Glutamatergic neuron (in vitro differentiated cells): ENCODE measurements around the gene DNAJB7. TPM values are rescaled to one million over a fixed set of nuclear protein-coding genes. Genes with fewer than 3 reads are reported as not detected.

Experiments
- DNase-seq: peaks from one replicate; pipeline ENCODE4 v3.0.0; 2022
- H3K27ac Mint-ChIP-seq: one replicate; pipeline ENCODE4 v1.8.0; 2020; ENCODE audit warnings: mild to moderate bottlenecking, mixed read lengths, inconsistent platforms; ENCODE audit not compliant: unreplicated experiment
- H3K27me3 Mint-ChIP-seq: one replicate; pipeline ENCODE4 v1.8.0; 2020; ENCODE audit warnings: mild to moderate bottlenecking, moderate library complexity, mixed read lengths, inconsistent platforms; ENCODE audit not compliant: unreplicated experiment
- H3K36me3 Mint-ChIP-seq: one replicate; pipeline ENCODE4 v1.8.0; 2020; ENCODE audit warnings: mild to moderate bottlenecking, mixed read lengths, inconsistent platforms; ENCODE audit not compliant: unreplicated experiment
- H3K4me1 Mint-ChIP-seq: one replicate; pipeline ENCODE4 v1.8.0; 2020; ENCODE audit warnings: mild to moderate bottlenecking, low read depth, mixed read lengths, inconsistent platforms; ENCODE audit not compliant: unreplicated experiment
- H3K4me3 Mint-ChIP-seq: one replicate; pipeline ENCODE4 v1.8.0; 2020; ENCODE audit warnings: mild to moderate bottlenecking, mixed read lengths, inconsistent platforms; ENCODE audit not compliant: unreplicated experiment
- H3K9me3 Mint-ChIP-seq: one replicate; pipeline ENCODE4 v1.8.0; 2020; ENCODE audit warnings: mild to moderate bottlenecking, moderate library complexity, mixed read lengths, inconsistent platforms; ENCODE audit not compliant: unreplicated experiment
- total RNA-seq: library from RNA; stranded (reverse); fragmentation: NEBNext Ultra II Directional; extraction: Animal tissue kit (Norgen Biotek cat#: 25700); gene quantifications from one replicate; pipeline ENCODE4 v1.2.1, GENCODE V29; 2021; ENCODE audit not compliant: unreplicated experiment
- TF ChIP-seq, protein P1 (sequence below): fragments of 200-600 bp; sonication (generic); IDR thresholded peaks from one replicate; pipeline ENCODE4 v1.5.0; 2021; ENCODE audit not compliant: partially characterized antibody, unreplicated experiment

DNAJB7 gene
- total RNA-seq, 1 donor from 2014 or later: not detected

DNA sequence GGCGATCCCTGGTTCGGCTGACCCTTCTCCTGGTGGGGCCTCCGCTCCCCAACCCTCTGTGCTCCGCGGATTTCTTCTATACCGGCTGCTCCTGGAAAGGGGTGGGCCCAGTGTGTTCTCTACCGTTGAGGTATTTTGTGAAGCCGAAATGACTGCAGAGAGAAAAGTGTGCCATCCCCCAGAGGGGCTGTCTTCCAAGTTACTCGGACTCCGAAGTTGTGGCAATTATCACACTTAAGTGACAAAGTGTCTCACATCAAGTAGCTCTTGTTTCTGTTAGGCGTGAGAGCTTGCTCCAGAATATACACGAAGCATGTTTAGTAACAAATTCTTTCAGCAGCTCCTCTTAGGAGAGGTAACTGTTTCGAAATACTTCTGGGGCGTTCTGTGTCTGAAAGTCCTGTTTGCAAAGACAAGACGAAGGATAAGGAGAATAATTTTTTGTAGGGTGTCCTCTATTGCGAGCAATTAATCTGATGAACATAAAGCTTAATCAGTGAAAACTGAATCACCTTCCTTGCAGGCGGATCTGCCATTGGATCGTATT, 4.5 kb downstream of the DNAJB7 start:
- Mint-ChIP-seq H3K27ac (peak overlapping the region; percentile 94), H3K4me3 (peak overlapping the region; percentile 98), H3K9me3 (peaks cover 10% of the 10 kb centered on the region), H3K27me3 (peaks cover 12% of the 10 kb centered on the region), H3K4me1 (peaks cover 15% of the 10 kb centered on the region), H3K36me3 (no peaks in the 10 kb centered on the region)
- no peak for DNase-seq
- TF ChIP-seq, protein P1, sequence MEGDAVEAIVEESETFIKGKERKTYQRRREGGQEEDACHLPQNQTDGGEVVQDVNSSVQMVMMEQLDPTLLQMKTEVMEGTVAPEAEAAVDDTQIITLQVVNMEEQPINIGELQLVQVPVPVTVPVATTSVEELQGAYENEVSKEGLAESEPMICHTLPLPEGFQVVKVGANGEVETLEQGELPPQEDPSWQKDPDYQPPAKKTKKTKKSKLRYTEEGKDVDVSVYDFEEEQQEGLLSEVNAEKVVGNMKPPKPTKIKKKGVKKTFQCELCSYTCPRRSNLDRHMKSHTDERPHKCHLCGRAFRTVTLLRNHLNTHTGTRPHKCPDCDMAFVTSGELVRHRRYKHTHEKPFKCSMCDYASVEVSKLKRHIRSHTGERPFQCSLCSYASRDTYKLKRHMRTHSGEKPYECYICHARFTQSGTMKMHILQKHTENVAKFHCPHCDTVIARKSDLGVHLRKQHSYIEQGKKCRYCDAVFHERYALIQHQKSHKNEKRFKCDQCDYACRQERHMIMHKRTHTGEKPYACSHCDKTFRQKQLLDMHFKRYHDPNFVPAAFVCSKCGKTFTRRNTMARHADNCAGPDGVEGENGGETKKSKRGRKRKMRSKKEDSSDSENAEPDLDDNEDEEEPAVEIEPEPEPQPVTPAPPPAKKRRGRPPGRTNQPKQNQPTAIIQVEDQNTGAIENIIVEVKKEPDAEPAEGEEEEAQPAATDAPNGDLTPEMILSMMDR: no peak

- H3K4me1 Mint-ChIP-seq: peaks cover 17% of the 10 kb centered on the region
- no peaks in the 10 kb centered on the region for H3K36me3 Mint-ChIP-seq
- H3K27ac Mint-ChIP-seq: peak within 1 kb of the TSS; percentile 100
- peak within 1 kb of the TSS; percentile 98 for H3K4me3 Mint-ChIP-seq
- DNase-seq: peak; percentile 98
- TF ChIP-seq, protein P1: peak; percentile 8
- peaks cover 12% of the 10 kb centered on the region for H3K27me3 Mint-ChIP-seq
- peaks cover 10% of the 10 kb centered on the region for H3K9me3 Mint-ChIP-seq
Measured at GRCh38 chr22:40856513-40857308, 5.2 kb downstream of the DNAJB7 start, which contains the start of the genes ST13 and XPNPEP3. Gene ST13 (minus strand): TSS chr22:40856639. CDS start chr22:40856540, 99 bp downstream. Gene XPNPEP3 (plus strand): TSS chr22:40857148. CDS start chr22:40857182, 34 bp downstream.

DNA sequence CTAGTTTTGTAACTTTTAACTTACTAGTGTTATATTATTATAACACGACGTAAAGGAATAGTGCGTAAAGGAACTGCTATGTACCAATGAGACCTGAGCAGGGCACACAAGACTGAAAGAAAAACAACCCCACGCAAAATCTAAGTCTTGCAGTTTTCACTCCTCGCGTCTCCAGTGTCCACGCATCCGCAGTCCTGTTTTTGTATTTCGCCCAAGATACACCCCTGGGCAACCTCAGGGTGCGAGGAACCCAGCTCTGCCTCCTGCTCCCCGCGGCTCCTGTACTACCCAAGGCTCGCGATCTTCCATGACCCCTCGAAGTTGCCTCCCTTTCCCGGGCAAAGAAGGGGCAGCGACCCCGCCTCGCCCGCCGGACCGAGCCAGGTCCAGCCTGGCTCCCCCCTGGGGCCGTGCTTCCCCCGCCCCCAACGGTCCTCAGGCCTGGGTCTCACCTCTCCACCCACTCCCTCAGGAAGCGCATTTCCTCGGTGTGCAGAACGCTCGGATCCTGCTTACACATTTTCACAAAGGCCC, 5.9 kb downstream of the DNAJB7 start:
- Mint-ChIP-seq H3K4me3 (peak overlapping the region; percentile 98), H3K9me3 (peaks cover 10% of the 10 kb centered on the region), H3K4me1 (peaks cover 22% of the 10 kb centered on the region), H3K27ac (peak overlapping the region; percentile 100), H3K27me3 (peaks cover 12% of the 10 kb centered on the region), H3K36me3 (no peaks in the 10 kb centered on the region)
- TF ChIP-seq, protein P1: no peak
- peak; percentile 61 for DNase-seq

DNA sequence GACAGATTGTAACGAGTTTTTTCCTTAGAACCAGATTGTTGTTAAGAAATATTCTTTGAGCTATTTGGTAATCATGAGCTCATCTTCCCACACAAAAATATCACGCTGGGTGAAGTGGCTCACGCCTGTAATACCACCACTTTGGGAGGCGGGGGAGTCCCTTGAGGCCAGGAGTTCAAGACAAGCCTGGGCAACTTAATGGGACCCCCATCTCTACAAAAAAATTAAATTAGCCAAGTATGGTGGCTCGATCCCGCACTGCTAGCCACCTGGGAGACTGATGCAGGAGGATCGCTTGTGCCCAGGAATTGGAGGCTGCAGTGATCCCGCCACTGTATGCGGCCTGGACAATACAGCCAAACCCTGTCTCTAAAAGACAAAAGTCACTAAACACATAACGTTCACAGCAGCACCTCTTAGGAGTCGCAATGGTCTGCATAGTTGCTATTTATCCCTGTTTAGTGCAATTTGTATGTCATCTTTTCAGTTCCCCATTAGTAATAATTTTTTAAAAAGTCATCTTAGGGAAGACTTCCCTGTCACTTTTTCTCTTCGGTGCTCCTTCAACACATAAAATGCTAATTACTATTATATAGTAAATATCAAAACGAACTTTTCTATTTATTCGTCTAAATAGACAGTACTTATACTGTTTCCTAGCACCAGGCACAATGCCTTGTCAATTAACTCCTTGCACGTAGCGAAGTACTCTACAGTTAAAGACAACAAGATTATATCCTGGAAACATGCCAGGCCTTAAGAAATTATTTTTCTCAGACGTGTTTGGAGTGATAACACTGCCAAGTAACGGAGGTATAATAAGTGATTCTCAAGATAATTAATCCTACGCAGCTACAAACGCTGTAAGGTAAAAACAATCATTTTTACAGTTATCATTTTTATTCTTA, 6.6 kb downstream of the DNAJB7 start:
- TF ChIP-seq, protein P1: no peak
- no peak for DNase-seq
- peaks cover 12% of the 10 kb centered on the region for H3K27me3 Mint-ChIP-seq
- peak overlapping the region; percentile 98 for H3K4me3 Mint-ChIP-seq
- H3K27ac Mint-ChIP-seq: peak overlapping the region; percentile 73
- H3K36me3 Mint-ChIP-seq: no peaks in the 10 kb centered on the region
- H3K4me1 Mint-ChIP-seq: peaks cover 22% of the 10 kb centered on the region
- H3K9me3 Mint-ChIP-seq: peaks cover 10% of the 10 kb centered on the region
